HG02571 (cell line): ENCODE results near the gene PKHD1.
"Not testable (repeated sequence)": the region's sequence is repeated elsewhere in the genome, so short reads cannot be mapped to it uniquely, and the experiment has no call there.

Experiments used
- ATAC-seq: cut with Tn5 transposase; IDR thresholded peaks from one replicate; pipeline ENCODE4 v1.9.1; 2021; ENCODE audit warnings: mild to moderate bottlenecking, moderate library complexity; ENCODE audit not compliant: unreplicated experiment

The PKHD1 gene

GRCh38 chr6:51868591-51869355, 218.6 kb downstream of the PKHD1 start:
- ATAC-seq: no peak

GRCh38 chr6:51866867-51867266, 220.5 kb downstream of the PKHD1 start:
- no peak for ATAC-seq

- no peak for ATAC-seq
Measured at GRCh38 chr6:51865996-51866395, 221.4 kb downstream of the PKHD1 start.

- no peak for ATAC-seq
Measured at GRCh38 chr6:51865176-51865575, 222.2 kb downstream of the PKHD1 start.

GRCh38 chr6:51857134-51857533, 230.3 kb downstream of the PKHD1 start:
- no peak for ATAC-seq

- ATAC-seq: no peak
Measured at GRCh38 chr6:51856508-51856907, 230.9 kb downstream of the PKHD1 start.

- ATAC-seq: peak; percentile 51
Measured at GRCh38 chr6:51855310-51856082, 231.9 kb downstream of the PKHD1 start.

GRCh38 chr6:51854876-51855275, 232.5 kb downstream of the PKHD1 start:
- no peak for ATAC-seq

GRCh38 chr6:51854347-51854746, 233.1 kb downstream of the PKHD1 start:
- no peak for ATAC-seq

- ATAC-seq: not testable (repeated sequence)
Measured at GRCh38 chr6:51853109-51853508, 234.3 kb downstream of the PKHD1 start.

- ATAC-seq: no peak
Measured at GRCh38 chr6:51846531-51846930, 240.9 kb downstream of the PKHD1 start.

GRCh38 chr6:51844336-51844735, 243.1 kb downstream of the PKHD1 start:
- no peak for ATAC-seq

- no peak for ATAC-seq
Measured at GRCh38 chr6:51843456-51844056, 243.9 kb downstream of the PKHD1 start.

GRCh38 chr6:51842804-51843378, 244.5 kb downstream of the PKHD1 start:
- no peak for ATAC-seq

GRCh38 chr6:51842061-51842803, 245.2 kb downstream of the PKHD1 start:
- no peak for ATAC-seq

- no peak for ATAC-seq
Measured at GRCh38 chr6:51841626-51842025, 245.8 kb downstream of the PKHD1 start.

- no peak for ATAC-seq
Measured at GRCh38 chr6:51839726-51840374, 247.6 kb downstream of the PKHD1 start.

- no peak for ATAC-seq
Measured at GRCh38 chr6:51830666-51831065, 256.7 kb downstream of the PKHD1 start.

- ATAC-seq: no peak
Measured at GRCh38 chr6:51827580-51827979, 259.8 kb downstream of the PKHD1 start.

- no peak for ATAC-seq
Measured at GRCh38 chr6:51824940-51825339, 262.5 kb downstream of the PKHD1 start.
